OCI-LY3 (cell line): ENCODE results near the gene KCNK4.
"Not testable (repeated sequence)": the region's sequence is repeated elsewhere in the genome, so short reads cannot be mapped to it uniquely, and the experiment has no call there.

Experiments used
- CTCF ChIP-seq: fragments of 200-600, 300-600 bp; sonication (generic); IDR thresholded peaks from 2 replicates; pipeline ENCODE4 v1.5.1; 2014; ENCODE audit warnings: antibody characterized with exemption, low read length, low read depth
- EZH2phosphoT487 ChIP-seq: fragments of 200-600 bp; shearing (Covaris generic); IDR thresholded peaks from 2 replicates; pipeline ENCODE4 v1.6.1; 2018; ENCODE audit warnings: antibody characterized with exemption, mixed run types, low read depth

DNA sequence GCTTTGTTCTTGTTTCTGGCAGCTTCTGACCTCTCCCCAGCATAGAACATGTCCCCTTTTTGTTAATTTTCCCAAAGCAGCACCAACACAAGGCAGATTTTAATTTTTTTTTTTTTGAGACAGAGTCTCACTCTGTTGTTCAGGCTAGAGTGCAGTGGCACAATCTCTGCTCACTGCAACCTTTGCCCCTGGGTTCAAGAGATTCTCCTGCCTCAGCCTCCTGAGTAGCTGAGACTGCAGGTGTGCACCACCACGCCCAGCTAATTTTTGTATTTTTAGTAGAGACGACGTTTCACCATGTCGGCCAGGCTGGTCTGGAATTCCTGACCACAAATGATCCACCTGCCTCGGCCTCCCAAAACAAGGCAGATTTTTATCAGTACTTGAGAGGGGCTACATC, 16.7 kb downstream of the KCNK4 start:
- not testable (repeated sequence) for TF ChIP-seq CTCF, EZH2phosphoT487
